HG03575 (cell line): ENCODE results near the gene DDA1.

Experiments
- ATAC-seq: cut with Tn5 transposase; IDR thresholded peaks from one replicate; pipeline ENCODE4 v1.9.1; 2021; ENCODE audit not compliant: unreplicated experiment, insufficient number of reproducible peaks, low FRiP score; ENCODE audit errors: extremely low read depth

The DDA1 gene

DNA sequence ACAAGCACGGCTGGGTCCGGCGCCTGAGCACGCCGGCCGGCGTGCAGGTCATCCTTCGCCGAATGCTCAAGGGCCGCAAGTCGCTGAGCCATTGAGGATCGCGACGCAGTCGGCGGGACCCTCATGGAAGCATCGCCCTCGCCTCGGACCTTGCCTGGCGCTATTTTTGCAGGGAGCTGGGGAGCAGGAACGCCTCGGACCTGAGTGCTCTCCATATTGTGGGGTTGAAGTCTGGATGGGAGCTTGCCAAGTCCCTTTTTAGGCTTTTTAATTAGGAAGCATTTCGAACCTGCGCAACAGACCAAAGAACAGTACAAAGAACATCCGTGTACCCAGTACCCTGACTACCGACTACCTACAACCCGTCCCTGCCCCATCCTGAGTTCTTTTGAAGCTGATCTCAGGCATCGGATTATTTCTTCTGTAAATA, 3.1 kb upstream of the DDA1 start:
- no peak for ATAC-seq

DNA sequence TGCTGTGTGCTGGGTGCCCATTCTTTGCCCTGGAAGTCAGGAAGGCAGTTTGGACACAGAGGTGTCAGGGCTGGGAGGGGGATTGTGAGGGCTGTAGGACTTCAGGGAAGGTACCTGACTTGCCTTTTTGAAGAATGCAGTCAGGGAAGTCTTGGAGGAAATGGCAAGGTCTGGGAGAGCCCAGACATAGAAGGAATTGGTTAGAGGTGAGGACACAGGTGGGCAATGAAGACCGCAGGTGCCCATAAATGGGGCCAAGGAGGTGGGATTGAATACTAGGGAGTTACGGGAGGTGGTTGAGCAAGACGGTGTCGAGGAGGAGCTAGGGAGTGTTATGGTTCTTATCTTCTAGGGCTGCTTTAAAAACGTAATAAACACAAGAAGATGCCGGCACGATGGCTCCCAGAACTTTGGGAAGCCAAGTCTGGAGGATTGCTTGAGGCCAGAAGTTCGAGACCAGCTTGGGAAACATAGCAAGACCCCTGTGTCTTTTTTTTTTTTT, 1.4 kb upstream of the DDA1 start:
- ATAC-seq: no peak

DNA sequence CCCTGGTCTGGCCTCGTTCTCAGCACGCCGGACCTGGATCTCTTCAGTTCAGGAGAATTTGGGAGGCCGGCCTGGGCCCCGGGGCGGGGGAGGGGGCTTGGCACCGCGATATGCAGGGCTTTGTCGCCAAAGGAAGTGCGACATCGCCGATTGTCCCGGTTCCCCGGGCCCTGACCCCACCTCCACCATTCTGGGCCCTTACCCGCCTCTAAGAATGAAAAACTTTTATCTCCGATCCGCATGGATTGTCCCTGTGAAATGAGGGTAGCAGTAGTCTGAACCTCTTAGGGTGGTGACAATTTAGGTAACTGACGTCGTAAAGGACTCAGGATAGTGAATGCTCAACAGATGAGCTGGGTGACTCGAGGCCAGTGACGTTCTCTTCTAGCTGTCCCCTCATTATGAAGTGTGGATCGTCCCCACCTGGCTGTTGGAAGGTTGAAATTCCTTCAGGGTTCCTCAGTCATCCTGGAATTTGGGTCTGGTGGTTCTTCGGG, 650 bp downstream of the DDA1 start:
- ATAC-seq: no peak

DNA sequence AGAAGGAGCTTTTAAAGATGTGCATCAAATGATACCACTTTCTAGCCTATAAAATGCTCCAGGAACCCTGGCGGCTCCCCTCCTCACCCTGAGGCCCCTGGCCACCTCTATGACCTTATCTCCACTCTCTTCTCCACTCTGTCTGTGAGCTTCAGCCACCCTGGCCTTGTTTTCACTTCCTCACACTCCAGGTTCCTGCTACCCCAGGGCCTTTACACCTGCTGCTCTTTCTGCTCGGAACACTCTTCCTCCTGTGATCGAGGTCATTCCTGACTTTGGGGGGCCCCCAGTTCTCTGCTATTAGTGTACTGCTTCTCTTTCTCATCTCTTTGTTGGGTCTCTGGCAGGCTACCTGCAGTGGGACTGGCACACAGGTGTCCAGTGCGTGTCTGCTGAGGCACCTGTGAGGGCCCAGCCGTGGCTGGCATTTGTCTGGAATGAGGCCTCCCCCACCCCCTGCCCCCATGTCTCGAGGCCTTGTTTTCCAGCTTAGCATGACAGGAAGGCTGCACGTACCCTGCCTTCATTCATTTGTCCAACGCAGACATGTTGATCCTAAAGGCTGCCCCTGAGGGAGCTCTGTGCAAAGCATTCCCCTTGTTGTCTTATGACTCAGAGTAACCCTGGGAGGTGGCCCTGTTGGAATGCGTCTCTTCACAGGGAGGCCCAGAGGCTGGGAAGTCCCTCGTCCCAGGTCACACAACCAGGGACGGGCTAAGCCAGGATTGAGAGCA, 2.3 kb downstream of the DDA1 start:
- no peak for ATAC-seq

DNA sequence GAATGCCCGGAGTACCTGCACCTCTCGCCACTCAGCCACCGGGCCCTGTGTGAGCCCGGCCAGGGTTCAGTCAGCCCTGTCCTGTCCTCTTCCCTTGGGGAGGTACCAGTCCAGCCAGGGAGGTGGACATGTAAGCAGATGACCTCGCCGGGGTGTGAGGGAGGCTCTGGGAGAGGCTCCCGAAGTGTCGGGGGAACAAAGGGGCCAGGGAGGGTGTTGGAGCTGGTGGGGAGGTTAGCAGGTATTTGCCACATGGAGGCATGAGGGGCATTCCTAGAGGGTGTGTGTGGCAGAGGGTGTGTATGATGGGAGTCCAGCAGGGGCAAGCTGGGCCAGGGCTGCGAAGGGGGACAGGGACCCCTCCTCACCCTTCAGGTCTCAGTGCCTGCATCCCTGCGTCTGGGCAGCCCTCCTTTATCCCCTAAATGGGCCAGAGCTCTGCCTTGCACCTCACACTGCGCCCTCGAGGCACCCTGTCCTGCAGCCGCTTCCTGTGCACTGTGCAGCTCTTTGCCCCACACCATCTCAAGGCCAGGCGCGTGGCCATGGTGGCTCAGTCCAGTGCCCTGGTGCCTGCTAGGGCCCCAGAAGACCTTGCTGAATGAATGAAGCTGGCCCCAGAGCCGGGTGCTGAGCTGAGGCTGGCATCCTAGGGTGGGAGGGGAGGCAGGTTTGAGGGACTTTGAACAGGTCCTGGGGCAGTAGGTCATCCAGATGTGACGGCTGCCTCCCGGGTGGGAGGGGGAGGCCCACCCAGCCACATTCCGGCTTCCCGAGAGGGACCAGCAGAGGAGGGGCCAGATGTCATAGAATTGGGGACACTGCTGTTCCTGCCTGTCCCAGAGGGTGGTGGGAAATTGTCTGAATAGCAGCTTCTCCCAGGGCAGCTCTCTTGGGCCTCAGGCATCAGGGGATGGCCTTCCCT, 3.1 kb downstream of the DDA1 start:
- ATAC-seq: no peak

DNA sequence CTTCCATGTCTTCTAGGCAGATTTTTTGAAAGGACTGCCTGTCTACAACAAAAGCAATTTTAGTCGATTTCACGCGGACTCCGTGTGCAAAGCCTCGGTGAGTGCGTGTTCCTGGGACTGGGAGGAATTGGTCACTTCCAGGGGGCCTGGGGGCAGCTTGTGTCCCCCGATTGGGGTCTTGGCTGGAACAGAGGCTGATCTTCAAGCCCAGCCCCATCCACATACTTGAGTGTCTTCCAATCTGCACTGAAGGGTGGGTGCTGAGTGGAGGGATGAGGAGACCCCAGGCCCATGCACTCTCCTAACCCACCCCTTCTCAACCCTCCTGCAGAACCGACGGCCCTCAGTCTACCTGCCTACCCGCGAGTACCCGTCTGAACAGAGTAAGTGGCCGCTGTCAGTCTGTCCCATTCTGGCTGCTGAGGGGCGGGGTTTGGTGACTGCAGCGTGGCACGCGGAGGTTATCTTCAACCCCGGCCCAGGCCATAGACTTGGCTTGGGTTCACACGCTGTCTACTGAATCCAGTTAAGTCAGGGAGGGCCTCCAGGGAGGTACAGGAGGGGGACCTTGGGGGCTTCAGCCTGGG, 4.7 kb downstream of the DDA1 start:
- no peak for ATAC-seq

DNA sequence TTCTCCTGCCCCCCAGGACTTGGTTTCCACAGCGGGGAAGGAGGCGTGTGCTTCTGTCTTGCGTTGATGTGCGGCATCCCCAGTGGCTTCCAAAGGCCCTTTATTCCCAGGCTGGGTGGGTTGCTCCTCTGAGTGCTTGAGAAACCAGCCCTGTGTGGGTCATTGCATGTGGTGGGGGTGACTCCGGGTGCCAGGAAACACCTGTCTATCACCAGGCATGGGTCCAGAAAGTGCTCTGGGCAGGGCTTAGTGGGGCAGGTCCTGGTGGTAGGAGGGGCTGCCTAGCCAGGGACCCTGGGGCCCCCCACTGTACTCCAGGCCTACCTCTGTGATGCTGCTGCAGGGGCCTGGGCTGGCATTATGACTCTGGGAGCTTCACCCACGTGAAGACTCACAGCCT, 9.6 kb downstream of the DDA1 start:
- ATAC-seq: no peak

DNA sequence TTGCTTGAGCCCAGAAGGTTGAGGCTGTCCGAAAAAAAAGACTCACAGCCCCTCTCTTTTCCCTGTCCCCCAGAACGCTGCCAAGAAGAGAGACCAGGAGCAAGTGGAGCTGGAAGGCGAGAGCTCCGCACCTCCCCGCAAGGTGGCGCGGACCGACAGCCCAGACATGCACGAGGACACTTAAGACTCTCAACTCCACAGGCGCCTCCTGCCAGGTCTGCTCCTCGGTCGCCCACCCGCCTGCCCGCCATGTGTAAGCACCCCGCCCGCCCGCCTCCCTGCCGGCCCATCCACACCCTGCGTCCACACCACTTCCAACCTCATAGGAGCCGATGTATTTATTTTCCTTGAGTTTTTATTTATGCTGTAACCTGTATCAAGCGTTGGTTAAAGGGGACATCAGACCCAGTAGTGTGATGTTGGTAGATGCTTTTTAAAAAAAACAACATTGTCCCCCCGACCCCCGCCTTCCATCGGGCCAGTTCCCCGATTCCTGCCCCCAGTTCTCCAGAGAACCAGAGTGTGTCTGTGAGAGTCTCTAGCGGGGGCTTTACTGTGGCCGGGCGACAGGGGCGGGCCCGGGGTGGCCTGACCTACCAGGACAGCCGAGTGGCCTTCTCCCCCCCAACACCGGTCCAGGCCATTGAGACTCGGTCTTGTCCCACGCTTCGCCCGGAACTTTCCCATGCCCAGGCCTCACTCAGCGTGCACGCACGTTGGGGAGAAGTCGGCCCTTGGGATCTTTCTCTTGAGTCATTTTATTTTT, 10.3 kb downstream of the DDA1 start:
- ATAC-seq: no peak

DNA sequence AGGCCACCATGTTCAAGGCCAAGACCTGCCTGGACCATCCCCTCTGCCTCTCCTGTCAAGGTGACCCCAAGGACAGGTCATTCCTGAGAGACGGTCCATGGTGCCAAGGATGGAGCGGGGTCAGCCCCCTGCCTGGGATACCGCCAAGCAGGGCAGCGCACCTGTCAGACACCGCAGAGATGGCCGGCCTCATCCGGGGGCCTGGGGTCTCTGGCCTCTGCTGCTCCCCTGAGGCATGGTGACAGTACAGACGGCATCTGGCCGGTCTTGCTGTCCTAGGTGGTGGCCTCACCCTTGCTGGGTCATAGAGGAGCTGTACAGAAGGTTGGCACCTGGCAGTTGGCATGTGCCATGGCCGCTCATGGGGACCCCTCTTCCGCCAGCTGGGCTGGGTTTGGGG, 11.1 kb downstream of the DDA1 start:
- ATAC-seq: no peak

DNA sequence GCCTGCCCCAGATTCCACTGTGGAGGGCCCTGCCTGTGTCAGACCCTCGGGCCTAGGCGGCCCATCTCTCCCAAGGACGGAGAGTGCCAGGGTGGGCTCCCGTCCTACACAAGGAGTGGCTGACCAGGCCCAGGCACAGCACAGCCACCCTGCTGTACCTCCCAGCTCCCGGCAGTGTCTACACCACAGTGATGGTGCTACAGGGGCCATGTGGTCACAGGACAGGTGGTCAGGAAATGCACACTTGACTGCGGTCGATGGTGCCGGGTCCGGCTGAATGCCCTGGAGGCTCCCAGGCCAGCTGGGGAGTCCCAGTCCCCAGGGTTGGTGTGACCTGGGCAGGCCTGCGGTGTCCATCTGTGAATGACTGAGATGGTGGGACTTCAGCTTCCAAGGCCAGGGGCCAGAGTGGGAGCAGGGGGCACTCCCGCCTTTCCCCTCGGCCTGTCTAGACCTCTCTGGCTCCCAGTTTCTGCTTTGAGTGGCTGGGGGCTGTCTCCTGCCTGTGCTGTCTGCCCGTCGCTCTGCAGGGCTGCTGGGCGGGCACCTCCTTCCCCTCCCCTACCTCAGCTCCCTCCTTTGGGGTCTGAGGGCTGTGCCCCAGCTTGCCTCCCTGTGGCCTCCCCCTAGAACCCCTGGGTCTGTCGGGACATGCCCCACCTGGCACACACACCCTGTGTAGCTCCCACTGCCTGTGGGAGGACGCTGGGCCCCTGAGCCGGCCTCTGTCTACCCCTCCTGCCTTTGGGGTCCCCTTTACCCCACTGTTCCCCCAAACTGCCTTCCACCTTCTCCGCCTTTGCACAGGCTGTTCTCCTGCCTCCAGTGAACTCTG, 12.5 kb downstream of the DDA1 start:
- ATAC-seq: no peak

DNA sequence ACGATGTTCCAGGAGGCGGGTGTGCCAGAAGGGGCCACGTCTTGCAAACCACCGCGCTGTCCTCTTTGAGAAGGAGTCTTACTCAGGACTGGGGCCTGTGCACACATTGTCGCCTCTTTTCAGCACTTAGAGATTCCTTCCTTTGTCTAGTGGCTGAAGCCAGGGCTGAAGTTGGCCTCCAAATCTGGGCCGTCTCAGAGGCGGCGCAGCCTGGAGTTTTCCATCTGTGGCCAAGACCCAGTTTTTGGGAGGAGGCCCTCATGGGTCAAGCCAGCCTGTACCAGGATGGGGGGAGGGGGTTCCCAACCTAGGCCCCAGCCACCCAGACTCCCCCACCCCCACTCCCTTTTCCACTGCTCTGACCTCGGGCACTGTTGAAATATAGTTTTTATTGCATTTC, 13.5 kb downstream of the DDA1 start:
- ATAC-seq: no peak

DNA sequence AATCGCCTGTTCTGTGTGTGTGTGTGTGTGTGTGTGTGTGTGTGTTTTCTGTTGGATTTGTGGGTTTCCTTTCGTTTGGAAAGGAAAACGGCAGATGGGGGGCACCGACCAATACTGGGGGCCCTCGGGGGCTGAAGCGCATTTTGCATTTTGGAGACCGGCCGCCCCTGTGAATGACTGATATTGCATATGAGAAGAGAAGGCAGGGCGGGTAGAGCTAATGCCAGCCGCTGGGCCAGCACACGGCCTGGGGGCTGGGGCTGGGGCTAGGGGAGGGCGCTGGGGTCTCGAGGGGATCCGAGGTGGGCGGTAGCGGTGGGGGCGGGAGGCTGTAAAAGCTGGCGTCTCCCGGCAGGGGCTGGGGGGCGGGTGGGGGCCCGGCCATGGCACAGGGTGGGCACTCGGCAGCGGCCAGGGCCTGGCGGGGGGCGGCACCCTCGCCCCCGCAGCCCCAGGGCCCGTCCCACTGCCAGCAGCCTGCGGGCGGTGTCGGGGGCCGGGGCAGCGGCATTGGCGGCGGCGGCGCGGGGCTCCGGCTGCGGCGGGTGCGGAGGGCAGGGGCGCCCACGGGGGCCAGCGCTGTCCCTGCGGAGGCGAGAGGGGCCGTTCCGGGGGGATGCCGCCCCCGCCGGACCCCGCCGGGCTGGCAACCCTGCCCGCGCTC, 14.1 kb downstream of the DDA1 start:
- no peak for ATAC-seq

DNA sequence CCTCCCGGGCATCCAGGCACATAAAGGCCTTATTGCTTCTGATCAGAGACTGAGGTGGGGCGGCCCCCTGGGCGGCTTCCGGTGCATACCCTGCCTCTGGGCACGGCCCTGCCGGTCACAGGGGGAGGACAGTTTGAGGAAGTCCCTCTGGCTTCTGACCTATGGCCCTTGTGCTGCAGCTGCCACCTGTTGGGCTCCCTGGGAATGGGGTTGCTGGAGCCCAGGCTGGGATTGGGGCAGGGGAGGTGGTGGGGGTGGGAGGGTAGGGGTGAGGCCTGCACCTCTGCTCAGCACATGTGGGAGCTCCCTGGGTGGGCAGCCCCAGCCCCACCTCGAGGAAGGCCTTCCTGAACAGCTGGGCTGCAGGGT, 14.6 kb downstream of the DDA1 start:
- ATAC-seq: no peak

DNA sequence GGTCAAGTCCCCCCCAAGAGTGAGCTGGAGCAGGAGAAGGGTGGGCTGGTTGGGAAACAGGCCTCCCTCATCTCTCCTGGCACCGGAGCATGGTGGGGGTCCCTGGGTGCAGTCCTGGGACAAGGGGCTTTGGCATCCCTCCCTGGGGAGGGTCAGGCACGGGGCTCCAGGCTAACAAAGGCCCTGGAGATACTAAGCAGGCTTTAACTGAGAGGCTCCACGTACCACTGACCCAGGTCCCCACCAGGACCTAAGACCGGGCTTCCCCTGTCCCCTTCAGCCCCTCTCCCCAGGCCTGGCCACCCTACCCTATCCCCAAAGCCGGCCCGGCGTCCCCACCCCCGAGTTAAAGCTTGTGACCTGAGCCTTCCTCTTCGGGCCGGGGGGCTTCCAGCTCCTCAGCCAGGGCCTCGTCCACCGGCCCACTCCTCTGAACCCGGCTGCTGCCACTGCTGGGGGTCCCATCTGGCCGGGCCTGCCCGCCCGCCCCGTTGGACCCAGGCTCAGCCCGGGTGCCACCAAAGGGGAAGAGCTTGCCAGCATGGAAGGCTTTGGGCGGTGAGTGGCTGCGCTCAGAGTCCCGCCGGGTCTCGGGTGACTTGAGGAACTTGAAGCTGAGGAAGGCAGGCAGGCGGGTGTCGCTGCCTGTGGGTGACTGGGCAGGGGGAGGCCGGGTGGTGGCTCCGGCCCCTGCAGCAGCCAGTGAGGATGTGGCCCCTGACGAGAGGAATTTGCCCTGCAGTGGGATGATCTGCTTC, 15.2 kb downstream of the DDA1 start:
- ATAC-seq: no peak

DNA sequence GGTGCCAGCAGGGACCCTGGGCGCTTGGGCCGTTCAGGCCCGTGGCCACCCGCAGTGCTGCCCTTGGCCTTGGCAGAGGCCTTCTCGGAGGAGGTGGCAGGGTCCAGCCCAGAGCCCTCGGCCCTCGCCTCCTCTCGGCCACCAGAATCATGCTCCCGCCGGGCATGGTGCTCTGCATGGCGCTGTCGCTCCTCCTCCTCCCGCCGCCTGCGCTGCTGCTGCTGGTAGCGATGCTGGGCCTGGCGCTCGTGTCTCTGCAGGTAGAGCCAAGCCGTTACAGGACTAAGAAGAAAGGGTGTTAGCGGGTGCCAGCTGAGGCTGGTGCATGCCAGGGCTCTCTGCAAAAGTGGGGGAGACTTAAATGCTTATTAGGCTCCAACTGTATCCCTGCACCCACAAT, 15.8 kb downstream of the DDA1 start:
- ATAC-seq: no peak

DNA sequence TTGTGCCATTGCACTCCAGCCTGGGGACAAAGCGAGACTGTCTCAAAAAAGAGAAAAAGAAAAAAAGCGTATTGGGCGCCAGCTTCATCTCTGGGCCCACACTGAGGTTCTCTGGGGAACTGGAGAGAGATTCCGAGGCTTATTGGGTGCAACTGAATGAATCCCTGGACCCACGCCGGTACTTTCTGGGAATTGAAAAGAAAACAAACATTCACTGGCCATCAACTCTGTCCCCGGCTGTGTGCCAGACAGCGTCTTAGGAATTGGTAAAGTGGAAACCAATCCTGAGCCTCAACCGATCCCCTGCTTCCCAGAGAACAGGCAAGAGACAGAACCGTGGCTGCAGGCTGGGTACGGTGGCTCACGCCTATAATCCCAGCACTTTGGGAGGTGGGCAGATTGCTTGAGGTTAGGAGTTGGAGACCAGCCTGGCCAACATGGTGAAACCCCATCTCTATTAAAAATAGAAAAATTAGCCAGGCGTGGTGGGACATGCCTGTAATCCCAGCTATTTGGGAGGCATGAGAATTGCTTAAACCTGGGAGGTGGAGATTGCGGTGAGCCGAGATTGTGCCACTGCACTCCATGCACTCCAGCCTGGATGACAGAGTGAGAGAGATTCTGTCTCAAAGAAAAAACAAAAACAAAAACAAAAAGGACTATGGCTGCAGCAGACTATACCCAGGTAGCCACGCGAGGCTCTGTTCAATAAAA, 16.7 kb downstream of the DDA1 start:
- ATAC-seq: no peak

DNA sequence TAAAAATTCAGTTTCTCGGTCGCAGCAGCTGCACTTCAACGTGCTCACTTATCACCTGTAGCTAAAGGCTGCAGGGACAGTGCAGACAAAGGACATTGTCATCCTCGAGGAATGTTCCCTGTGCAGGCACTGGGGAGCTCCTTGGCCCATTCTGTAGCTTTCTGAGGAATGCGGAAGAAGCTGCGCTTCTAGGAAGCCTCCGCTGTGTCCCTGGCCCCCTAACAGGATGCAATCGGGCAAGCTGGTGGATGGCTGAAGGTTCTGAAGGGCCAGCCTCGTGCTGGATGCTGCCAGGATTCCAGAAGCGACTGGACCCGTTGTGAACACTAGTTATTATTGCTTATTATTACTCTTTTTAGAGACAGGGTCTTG, 17.2 kb downstream of the DDA1 start:
- no peak for ATAC-seq
